Fibroblast of gingiva (primary cell): ENCODE results near the gene ZFP62.

ENCODE experiments used
- DNase-seq: peaks from one replicate; pipeline ENCODE4 v3.0.0-alpha.2; 2011; ENCODE audit warnings: low read depth

The ZFP62 gene

GRCh38 chr5:180810210-180810958, 50.7 kb downstream of the ZFP62 start:
- peak; percentile 95 for DNase-seq

DNA sequence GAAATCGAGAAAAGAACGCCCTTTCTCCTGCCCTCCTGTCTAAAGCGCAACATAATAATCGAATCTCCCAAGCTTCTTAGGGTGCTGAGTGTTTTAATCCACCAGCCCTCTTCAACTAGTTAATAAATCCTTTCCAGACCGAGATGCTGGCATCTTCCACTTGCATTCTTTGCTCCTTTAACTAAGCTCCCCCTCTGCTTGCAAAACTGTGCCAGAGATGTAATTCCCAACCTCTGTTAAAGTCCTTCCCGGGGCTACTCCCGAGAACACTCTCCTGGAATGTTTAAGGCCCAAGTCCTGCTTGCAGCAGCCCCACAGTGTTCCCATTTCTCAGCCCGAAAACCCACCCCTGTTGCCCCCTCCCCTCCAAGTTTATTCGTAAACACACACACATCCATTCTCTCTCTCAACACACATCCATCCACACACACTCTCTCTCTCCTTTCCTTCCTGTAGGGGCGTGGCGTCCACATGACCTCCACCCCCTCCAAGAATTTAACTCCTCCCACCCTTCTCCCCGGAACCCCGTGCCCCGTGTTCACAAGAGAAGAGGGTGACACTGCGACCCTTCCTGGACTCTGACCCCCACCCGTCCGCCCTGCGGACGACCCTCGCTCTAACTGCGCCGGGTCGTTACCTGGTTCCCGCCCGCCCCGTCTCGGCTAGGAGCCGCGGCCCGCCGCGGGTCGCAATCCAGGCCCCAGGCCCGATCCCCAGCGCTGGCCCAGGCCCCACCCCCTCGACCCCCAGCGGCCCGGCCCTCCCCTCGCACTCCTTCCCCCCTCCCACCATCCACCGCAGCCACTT, 51.5 kb downstream of the ZFP62 start:
- peak; percentile 94 for DNase-seq

GRCh38 chr5:180808461-180809000, 52.5 kb downstream of the ZFP62 start:
- DNase-seq = no peak

- peak; percentile 50 for DNase-seq
These were observed 53.2 kb downstream of the ZFP62 start for GRCh38 chr5:180807654-180808414.

DNA sequence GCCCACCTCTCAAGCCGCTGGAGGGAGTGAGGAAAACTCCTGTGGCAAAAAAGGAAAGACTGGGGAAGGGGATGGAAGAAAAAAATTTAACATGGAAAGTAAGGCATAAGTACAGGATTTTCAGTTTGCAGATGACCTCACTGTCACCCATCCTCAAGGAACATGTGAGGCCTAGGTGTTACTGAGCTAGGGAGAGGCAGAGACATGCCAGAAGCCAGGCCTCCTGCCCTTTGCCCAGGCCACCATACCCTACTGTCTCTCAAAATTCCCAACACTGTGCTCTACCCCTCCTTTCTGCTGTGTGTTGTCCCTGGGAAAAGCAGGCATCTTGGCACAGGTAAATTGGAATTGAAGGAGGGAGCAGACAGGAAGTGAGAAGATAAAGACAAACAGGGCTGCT, 54.0 kb downstream of the ZFP62 start:
- DNase-seq = no peak

- DNase-seq = peak; percentile 47
These were observed 54.6 kb downstream of the ZFP62 start for GRCh38 chr5:180806351-180807011.

DNA sequence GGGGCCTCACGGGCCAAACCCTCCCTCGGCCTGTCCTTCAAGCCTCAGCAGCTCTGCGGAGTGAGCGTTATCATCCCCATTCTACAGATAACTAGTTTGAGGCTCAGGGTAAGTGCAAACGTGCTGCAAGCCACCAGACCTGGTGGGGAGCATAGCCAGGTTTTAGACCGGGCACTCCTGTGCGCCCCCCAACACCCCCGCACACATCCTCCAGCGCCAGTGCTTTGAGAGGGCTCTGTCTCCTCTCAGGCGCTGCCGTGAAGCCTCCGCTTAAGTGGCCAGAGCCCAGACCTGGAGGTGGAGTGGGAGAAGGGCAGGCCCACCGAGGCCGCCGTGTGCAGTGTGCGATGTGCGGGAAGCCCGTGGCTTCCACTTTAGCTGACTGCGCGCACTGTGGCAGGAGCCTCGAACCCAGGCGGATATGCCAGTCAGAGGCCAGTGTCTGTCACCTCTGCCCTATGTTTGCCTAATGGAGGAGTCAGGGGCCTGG, 56.9 kb downstream of the ZFP62 start:
- no peak for DNase-seq

DNA sequence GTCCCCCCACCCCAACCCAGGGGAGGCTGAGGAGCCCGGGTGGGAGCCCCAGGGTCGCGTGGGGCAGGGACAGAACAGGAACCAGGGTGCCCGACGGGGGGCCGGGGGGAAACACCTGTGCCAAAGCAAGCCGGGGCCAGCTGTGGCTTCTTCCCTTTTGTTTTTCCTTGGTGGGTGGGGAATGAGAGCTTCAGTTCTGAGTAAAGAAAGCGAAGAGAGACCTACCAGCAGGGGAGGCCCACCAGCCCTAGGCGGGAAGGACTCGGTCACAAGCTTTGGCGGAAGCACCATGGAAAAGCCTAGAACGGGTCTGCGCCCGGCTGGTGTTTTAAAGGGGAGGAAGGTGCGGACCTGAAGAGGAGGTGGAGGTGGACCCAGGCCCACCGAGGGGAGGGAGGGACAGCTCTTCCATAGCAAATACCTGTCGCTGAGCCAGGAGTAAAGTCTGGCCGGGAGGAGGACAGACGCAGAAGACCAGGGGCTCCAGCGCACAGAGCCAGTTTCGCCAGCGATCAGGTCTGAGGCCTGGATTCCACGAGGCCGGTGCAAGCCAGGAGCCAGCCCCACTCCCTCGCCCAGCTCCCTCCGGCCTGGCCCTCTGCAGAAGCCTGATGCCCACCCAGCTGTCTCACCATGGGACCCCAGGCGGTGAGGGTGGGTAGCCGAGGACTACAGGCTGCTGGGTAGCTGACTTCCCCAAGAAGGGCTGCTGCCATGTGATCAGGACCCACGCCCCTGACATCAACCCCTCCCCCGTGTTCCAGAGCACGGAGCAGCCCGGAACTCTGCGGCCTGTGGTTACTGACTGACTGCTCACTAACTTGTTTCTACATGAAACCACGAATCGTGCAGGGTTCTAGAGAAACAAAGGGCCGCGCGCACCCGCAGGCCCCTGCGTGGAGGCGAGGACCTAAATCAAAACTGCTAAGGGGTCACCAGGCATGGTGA, 57.6 kb downstream of the ZFP62 start:
- no peak for DNase-seq

DNA sequence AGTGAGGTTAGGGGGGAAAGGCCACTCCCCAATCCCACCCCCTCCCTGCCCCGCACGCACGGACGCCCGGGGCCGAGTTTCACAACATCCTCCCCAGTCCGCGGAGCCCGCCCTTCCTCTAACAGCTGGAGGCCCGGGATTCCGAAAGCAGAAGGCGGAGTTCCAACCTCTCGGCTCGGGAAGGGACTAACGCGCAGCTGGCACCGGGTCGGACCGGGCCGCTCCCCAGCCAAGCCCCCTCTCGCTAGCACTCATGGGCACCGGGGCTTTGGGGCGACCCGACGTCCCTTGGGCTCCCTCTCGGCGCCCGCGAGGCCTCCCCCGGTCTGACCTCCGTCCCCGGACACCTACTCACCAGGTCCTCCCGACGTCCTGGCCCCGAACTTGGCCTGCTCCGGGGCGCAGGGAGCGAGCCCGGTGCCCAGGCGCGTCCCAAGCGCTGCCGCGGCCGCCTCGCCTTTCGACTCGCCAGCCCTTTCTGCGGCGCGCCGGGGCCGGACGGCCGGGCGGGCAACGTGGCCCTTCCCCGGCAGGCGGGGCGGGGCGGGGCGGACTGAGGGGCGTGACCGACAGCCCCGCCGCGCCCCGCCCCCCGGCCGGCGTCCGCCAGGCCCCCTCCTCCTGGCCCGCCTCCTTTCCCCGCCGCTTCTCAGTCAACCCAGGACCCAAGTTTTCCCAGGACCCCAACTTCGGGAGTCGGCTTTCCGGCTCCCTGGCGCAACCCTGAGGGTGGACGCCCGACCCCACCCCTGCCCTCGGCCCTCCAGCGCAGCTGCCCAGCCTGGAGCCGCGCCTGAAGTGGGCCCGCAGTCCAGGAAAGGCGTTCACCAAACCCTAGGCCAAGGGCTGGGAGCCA, 58.5 kb downstream of the ZFP62 start, which contains the start of gene MGAT1:
Gene MGAT1, minus strand, starts transcription at position 482 of the 856 bp plus-strand sequence. CDS start 9,835 bp downstream, outside the sequence.
- DNase-seq = peak; percentile 92

DNA sequence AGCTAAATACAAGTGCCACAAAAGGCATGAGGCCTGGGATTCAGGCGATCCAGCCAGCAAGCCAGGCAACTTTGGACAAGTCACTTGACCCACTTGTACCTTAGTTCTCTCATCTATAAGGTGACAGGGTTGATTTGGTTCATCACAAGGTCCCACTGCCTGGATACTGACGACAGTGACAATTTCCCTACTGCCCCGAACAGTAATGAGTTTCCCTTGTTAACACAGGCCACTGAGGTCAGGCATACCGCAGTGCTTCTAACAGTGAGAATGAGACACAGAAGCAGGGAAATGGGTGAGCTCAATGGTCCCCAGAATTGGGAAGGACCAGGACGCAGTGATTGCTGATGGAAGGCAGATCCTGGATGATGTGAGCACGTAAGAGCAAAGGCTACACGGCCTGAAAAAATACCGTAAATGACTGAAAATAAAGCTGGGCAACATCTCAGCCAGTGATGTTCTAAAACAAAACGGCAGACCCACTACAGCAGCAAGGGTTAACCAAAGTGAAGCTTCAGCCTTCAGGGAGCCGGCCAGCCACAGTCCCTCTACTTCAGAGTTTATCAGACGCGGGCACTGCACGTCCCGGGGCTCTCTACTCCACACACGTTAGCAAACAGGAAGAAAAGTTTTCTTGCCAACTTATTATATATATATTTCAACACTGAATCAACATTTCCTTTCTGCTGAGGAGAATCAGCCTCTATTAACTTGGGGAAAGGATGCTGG, 59.3 kb downstream of the ZFP62 start:
- DNase-seq = no peak

GRCh38 chr5:180799902-180800801, 60.9 kb downstream of the ZFP62 start:
- DNase-seq = peak; percentile 61

- no peak for DNase-seq
These were observed 61.9 kb downstream of the ZFP62 start for GRCh38 chr5:180799194-180799593.

DNA sequence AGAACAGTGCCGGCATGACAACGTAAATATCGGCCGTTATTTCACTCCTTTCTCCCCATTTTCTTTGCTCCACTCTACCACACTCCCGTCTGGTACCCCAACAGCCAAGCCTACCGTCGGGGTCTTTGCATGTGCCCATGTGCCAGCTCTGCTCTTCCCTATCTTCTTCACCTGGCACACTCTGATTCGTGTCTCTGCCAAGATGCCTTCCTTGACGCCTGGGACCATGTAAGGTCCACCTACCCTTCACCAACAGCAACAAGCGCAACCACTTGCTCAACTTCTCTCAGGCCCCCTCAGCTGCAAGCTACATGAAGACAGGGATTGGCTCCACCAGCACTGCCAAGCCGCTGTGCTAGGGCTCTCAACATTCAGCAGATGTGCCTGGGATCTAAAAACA, 62.9 kb downstream of the ZFP62 start:
- DNase-seq = no peak
